Measurements from ENCODE around the gene COL20A1.

GRCh38 chr20:63314015-63314471 is 21.1 kb downstream of the COL20A1 start:
- no peak for TF ChIP-seq POLR2AphosphoS5 (IDR thresholded peaks at IDR 0.05; ENCODE audit: low read depth, low read length)
- TF ChIP-seq ZNF660 (CRISPR knock-in tag; IDR thresholded peaks at IDR 0.05; ENCODE audit: borderline replicate concordance, low read depth): no peak
- no peak for TF ChIP-seq EZH2 (conservative IDR thresholded peaks at IDR 0.05; ENCODE audit: low read depth, low read length)
- no peak for TF ChIP-seq TBL1XR1 (IDR thresholded peaks at IDR 0.05; ENCODE audit: borderline replicate concordance, low read length, partially characterized antibody)
- no peak for TF ChIP-seq PITX1 (CRISPR knock-in tag; IDR thresholded peaks at IDR 0.05)
- no peak for TF ChIP-seq KIAA2018 (CRISPR knock-in tag; IDR thresholded peaks at IDR 0.05; ENCODE audit: borderline replicate concordance)
- no peak for TF ChIP-seq SMARCE1 (IDR thresholded peaks at IDR 0.05; ENCODE audit: borderline replicate concordance)
- TF ChIP-seq MYC (CRISPR knock-in tag; IDR thresholded peaks at IDR 0.05; ENCODE audit: borderline replicate concordance): no peak
- no peak for TF ChIP-seq PRDM15 (CRISPR knock-in tag; IDR thresholded peaks at IDR 0.05)
- TF ChIP-seq, protein P1, sequence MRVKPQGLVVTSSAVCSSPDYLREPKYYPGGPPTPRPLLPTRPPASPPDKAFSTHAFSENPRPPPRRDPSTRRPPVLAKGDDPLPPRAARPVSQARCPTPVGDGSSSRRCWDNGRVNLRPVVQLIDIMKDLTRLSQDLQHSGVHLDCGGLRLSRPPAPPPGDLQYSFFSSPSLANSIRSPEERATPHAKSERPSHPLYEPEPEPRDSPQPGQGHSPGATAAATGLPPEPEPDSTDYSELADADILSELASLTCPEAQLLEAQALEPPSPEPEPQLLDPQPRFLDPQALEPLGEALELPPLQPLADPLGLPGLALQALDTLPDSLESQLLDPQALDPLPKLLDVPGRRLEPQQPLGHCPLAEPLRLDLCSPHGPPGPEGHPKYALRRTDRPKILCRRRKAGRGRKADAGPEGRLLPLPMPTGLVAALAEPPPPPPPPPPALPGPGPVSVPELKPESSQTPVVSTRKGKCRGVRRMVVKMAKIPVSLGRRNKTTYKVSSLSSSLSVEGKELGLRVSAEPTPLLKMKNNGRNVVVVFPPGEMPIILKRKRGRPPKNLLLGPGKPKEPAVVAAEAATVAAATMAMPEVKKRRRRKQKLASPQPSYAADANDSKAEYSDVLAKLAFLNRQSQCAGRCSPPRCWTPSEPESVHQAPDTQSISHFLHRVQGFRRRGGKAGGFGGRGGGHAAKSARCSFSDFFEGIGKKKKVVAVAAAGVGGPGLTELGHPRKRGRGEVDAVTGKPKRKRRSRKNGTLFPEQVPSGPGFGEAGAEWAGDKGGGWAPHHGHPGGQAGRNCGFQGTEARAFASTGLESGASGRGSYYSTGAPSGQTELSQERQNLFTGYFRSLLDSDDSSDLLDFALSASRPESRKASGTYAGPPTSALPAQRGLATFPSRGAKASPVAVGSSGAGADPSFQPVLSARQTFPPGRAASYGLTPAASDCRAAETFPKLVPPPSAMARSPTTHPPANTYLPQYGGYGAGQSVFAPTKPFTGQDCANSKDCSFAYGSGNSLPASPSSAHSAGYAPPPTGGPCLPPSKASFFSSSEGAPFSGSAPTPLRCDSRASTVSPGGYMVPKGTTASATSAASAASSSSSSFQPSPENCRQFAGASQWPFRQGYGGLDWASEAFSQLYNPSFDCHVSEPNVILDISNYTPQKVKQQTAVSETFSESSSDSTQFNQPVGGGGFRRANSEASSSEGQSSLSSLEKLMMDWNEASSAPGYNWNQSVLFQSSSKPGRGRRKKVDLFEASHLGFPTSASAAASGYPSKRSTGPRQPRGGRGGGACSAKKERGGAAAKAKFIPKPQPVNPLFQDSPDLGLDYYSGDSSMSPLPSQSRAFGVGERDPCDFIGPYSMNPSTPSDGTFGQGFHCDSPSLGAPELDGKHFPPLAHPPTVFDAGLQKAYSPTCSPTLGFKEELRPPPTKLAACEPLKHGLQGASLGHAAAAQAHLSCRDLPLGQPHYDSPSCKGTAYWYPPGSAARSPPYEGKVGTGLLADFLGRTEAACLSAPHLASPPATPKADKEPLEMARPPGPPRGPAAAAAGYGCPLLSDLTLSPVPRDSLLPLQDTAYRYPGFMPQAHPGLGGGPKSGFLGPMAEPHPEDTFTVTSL (CRISPR knock-in tag; IDR thresholded peaks at IDR 0.05; ENCODE audit: borderline replicate concordance): no peak
